Activated naive CD4-positive, alpha-beta T cell treated with anti-CD3 and anti-CD28 coated beads for 36 hours (primary cell): ENCODE results near the gene SDK1. TPM values are rescaled to one million over a fixed set of nuclear protein-coding genes. Genes with fewer than 3 reads are reported as not detected.
"Not testable (repeated sequence)": the region's sequence is repeated elsewhere in the genome, so short reads cannot be mapped to it uniquely, and the experiment has no call there.

ENCODE experiments used
- CTCF ChIA-PET: fragments of 350-600 bp; sonication (Branson Sonifier 250); formaldehyde crosslinking; loops from one replicate; lab custom pipeline; 2021; ENCODE audit warnings: antibody characterized with exemption; lab: Charles Lee
- DNase-seq: peaks from one replicate; pipeline ENCODE4 v3.0.0-alpha.2; 2020
- H3K27ac Mint-ChIP-seq: one replicate; pipeline ENCODE4 v1.8.0; 2021; ENCODE audit warnings: mild to moderate bottlenecking, mixed read lengths
- H3K27me3 Mint-ChIP-seq: one replicate; pipeline ENCODE4 v1.8.0; 2021; ENCODE audit warnings: low read depth, mixed read lengths
- H3K36me3 Mint-ChIP-seq: one replicate; pipeline ENCODE4 v1.8.0; 2021; ENCODE audit warnings: low read depth, mixed read lengths
- H3K4me1 Mint-ChIP-seq: one replicate; pipeline ENCODE4 v1.8.0; 2021; ENCODE audit warnings: low read depth, mixed read lengths
- H3K4me3 Mint-ChIP-seq: one replicate; pipeline ENCODE4 v1.8.0; 2021; ENCODE audit warnings: mild to moderate bottlenecking, moderate library complexity, mixed read lengths
- H3K9me3 Mint-ChIP-seq: one replicate; pipeline ENCODE4 v1.8.0; 2021; ENCODE audit warnings: mixed read lengths
- intact Hi-C: fragments of 100-400 bp; cut with micrococcal nuclease; formaldehyde crosslinking; loops from one replicate; pipeline ENCODE4 v1.15.1; 2023
- total RNA-seq, 2 experiments: library from RNA; stranded (reverse); gene quantifications; one replicate each; pipeline ENCODE4 v1.2.3, GENCODE V29; 2021

Gene SDK1
- total RNA-seq, 2 experiments from 2014 or later = 1.3 to 2.0 TPM

GRCh38 chr7:4230352-4230751 lies 929.3 kb downstream of the SDK1 start:
- intact Hi-C loops = no loop called here
- Mint-ChIP-seq H3K9me3 (no peaks in the 10 kb centered on the region), H3K36me3 (no peaks in the 10 kb centered on the region), H3K4me3 (no peak overlapping the region), H3K27me3 (no peaks in the 10 kb centered on the region), H3K4me1 (no peaks in the 10 kb centered on the region), H3K27ac (no peak overlapping the region)
- DNase-seq = no peak
- CTCF ChIA-PET = no interaction called here

- CTCF ChIA-PET = no interaction called here
- no peaks in the 10 kb centered on the region for H3K4me1 Mint-ChIP-seq
These were observed 932.1 kb downstream of the SDK1 start for GRCh38 chr7:4233146-4233545.

GRCh38 chr7:4233621-4234497 lies 932.8 kb downstream of the SDK1 start:
- Mint-ChIP-seq H3K4me3 (no peak overlapping the region), H3K27me3 (no peaks in the 10 kb centered on the region), H3K27ac (no peak overlapping the region), H3K36me3 (no peaks in the 10 kb centered on the region), H3K9me3 (no peaks in the 10 kb centered on the region), H3K4me1 (no peaks in the 10 kb centered on the region)
- DNase-seq = no peak
- CTCF ChIA-PET = no interaction called here
- intact Hi-C loops = no loop called here

More at GRCh38 chr7:4233146-4233545, 932.1 kb downstream of the SDK1 start:
- no peak for DNase-seq
- Mint-ChIP-seq H3K9me3 (no peaks in the 10 kb centered on the region), H3K36me3 (no peaks in the 10 kb centered on the region), H3K4me3 (no peak overlapping the region), H3K27ac (no peak overlapping the region), H3K27me3 (no peaks in the 10 kb centered on the region)
- intact Hi-C loops = no loop called here

- no peak overlapping the region for H3K27ac Mint-ChIP-seq
- H3K36me3 Mint-ChIP-seq = no peaks in the 10 kb centered on the region
- no peaks in the 10 kb centered on the region for H3K27me3 Mint-ChIP-seq
- no peaks in the 10 kb centered on the region for H3K4me1 Mint-ChIP-seq
- intact Hi-C loops = no loop called here
- no peaks in the 10 kb centered on the region for H3K9me3 Mint-ChIP-seq
- CTCF ChIA-PET = no interaction called here
- no peak overlapping the region for H3K4me3 Mint-ChIP-seq
- no peak for DNase-seq
These were observed 933.4 kb downstream of the SDK1 start for GRCh38 chr7:4234498-4234855.

- H3K4me1 Mint-ChIP-seq = no peaks in the 10 kb centered on the region
- H3K36me3 Mint-ChIP-seq = no peaks in the 10 kb centered on the region
These were observed 933.8 kb downstream of the SDK1 start for GRCh38 chr7:4234886-4235285.

GRCh38 chr7:4235596-4235995 lies 934.5 kb downstream of the SDK1 start:
- no peaks in the 10 kb centered on the region for H3K9me3 Mint-ChIP-seq
- no peak overlapping the region for H3K27ac Mint-ChIP-seq
- intact Hi-C loops = no loop called here
- no peak overlapping the region for H3K4me3 Mint-ChIP-seq
- H3K4me1 Mint-ChIP-seq = peaks cover under 1% of the 10 kb centered on the region
- H3K27me3 Mint-ChIP-seq = no peaks in the 10 kb centered on the region
- DNase-seq = no peak
- H3K36me3 Mint-ChIP-seq = no peaks in the 10 kb centered on the region
- CTCF ChIA-PET = no interaction called here

More at GRCh38 chr7:4234886-4235285, 933.8 kb downstream of the SDK1 start:
- intact Hi-C loops = no loop called here
- H3K4me3 Mint-ChIP-seq = no peak overlapping the region
- no peaks in the 10 kb centered on the region for H3K27me3 Mint-ChIP-seq
- DNase-seq = no peak
- H3K27ac Mint-ChIP-seq = no peak overlapping the region
- CTCF ChIA-PET = no interaction called here
- H3K9me3 Mint-ChIP-seq = no peaks in the 10 kb centered on the region

GRCh38 chr7:4236389-4236788 lies 935.3 kb downstream of the SDK1 start:
- intact Hi-C loops = no loop called here
- H3K27ac Mint-ChIP-seq = no peak overlapping the region
- CTCF ChIA-PET = no interaction called here

GRCh38 chr7:4236873-4237272 lies 935.8 kb downstream of the SDK1 start:
- H3K9me3 Mint-ChIP-seq, CTCF ChIA-PET, H3K27ac Mint-ChIP-seq, H3K4me1 Mint-ChIP-seq, intact Hi-C loops, H3K27me3 Mint-ChIP-seq, DNase-seq, H3K4me3 Mint-ChIP-seq, H3K36me3 Mint-ChIP-seq: not testable (repeated sequence)

More at GRCh38 chr7:4236389-4236788, 935.3 kb downstream of the SDK1 start:
- H3K4me3 Mint-ChIP-seq = no peak overlapping the region
- H3K36me3 Mint-ChIP-seq = no peaks in the 10 kb centered on the region
- H3K9me3 Mint-ChIP-seq = no peaks in the 10 kb centered on the region
- peaks cover 3% of the 10 kb centered on the region for H3K4me1 Mint-ChIP-seq
- H3K27me3 Mint-ChIP-seq = no peaks in the 10 kb centered on the region
- DNase-seq = no peak

GRCh38 chr7:4237296-4238235 lies 936.5 kb downstream of the SDK1 start:
- intact Hi-C loops = no loop called here
- CTCF ChIA-PET = no interaction called here
- Mint-ChIP-seq H3K4me3 (no peak overlapping the region), H3K27me3 (no peaks in the 10 kb centered on the region), H3K9me3 (no peaks in the 10 kb centered on the region), H3K36me3 (no peaks in the 10 kb centered on the region), H3K27ac (no peak overlapping the region), H3K4me1 (peaks cover 5% of the 10 kb centered on the region)
- no peak for DNase-seq

- Mint-ChIP-seq H3K9me3 (no peaks in the 10 kb centered on the region), H3K4me3 (no peak overlapping the region), H3K36me3 (no peaks in the 10 kb centered on the region), H3K27ac (no peak overlapping the region), H3K4me1 (peaks cover 5% of the 10 kb centered on the region), H3K27me3 (no peaks in the 10 kb centered on the region)
- CTCF ChIA-PET = no interaction called here
- no peak for DNase-seq
- intact Hi-C loops = no loop called here
These were observed 937.8 kb downstream of the SDK1 start for GRCh38 chr7:4238861-4239260.

- peaks cover 5% of the 10 kb centered on the region for H3K4me1 Mint-ChIP-seq
- H3K27ac Mint-ChIP-seq = no peak overlapping the region
- DNase-seq = no peak
- no peaks in the 10 kb centered on the region for H3K27me3 Mint-ChIP-seq
- intact Hi-C loops = no loop called here
- no peaks in the 10 kb centered on the region for H3K36me3 Mint-ChIP-seq
- CTCF ChIA-PET = no interaction called here
- no peak overlapping the region for H3K4me3 Mint-ChIP-seq
- peaks cover 4% of the 10 kb centered on the region for H3K9me3 Mint-ChIP-seq
These were observed 939.0 kb downstream of the SDK1 start for GRCh38 chr7:4240042-4240441.

GRCh38 chr7:4240520-4241303 lies 939.7 kb downstream of the SDK1 start:
- Mint-ChIP-seq H3K36me3 (no peaks in the 10 kb centered on the region), H3K4me1 (peaks cover 5% of the 10 kb centered on the region), H3K9me3 (peaks cover 4% of the 10 kb centered on the region), H3K4me3 (no peak overlapping the region), H3K27ac (no peak overlapping the region), H3K27me3 (no peaks in the 10 kb centered on the region)
- no peak for DNase-seq
- CTCF ChIA-PET = no interaction called here
- intact Hi-C loops = no loop called here
